Measurements from ENCODE around the gene LRP5.

The LRP5 gene

GRCh38 chr11:68271781-68272608 lies 40.4 kb upstream of the LRP5 start, which contains the start of gene C11orf24:
Gene C11orf24, minus strand, starts transcription at chr11:68271973. Its CDS starts 8,206 bp downstream, at chr11:68263767.
- peak; percentile 96 for DNase-seq
- Histone ChIP-seq H2AK5ac (ENCODE audit: low read length) (no peak within 1 kb of the TSS), H3K79me2 (ENCODE audit: control insufficient read depth, insufficient read depth, low read length) (peaks cover 7% of the 10 kb centered on the region)

GRCh38 chr11:68273026-68273738 lies 39.2 kb upstream of the LRP5 start:
- Histone ChIP-seq H4K5ac (ENCODE audit: low read length) (no peak overlapping the region), H2BK5ac (ENCODE audit: low read length) (no peak overlapping the region), H3K56ac (ENCODE audit: low read length) (peak overlapping the region; percentile 51), H4K8ac (ENCODE audit: low read depth, low read length) (no peak overlapping the region), H2BK120ac (ENCODE audit: low read depth, low read length) (no peak overlapping the region), H3K23ac (ENCODE audit: low read length) (no peak overlapping the region), H3K18ac (ENCODE audit: low read length) (no peak overlapping the region), H3K4me3 (ENCODE audit: low read length) (no peak overlapping the region), H3K79me1 (ENCODE audit: low read length) (peaks cover 11% of the 10 kb centered on the region), H2BK15ac (replicated peaks; ENCODE audit: low read depth) (no peak overlapping the region), H3K36me3 (ENCODE audit: control insufficient read depth, insufficient read depth, low read length) (no peaks in the 10 kb centered on the region), H3K4ac (ENCODE audit: low read depth, low read length) (no peak overlapping the region), H3K27me3 (ENCODE audit: insufficient read depth, low read length, poor library complexity) (no peaks in the 10 kb centered on the region), H2AK5ac (ENCODE audit: low read length) (no peak overlapping the region), H3K27ac (ENCODE audit: low read depth, low read length) (no peak overlapping the region), H3K79me2 (ENCODE audit: control insufficient read depth, insufficient read depth, low read length) (peaks cover 7% of the 10 kb centered on the region), H3K4me1 (ENCODE audit: control insufficient read depth, low read depth, low read length) (peaks cover 3% of the 10 kb centered on the region), H3K4me2 (ENCODE audit: low read length) (no peak overlapping the region), H3K9ac (ENCODE audit: low read length) (peak overlapping the region; percentile 17)
- WGBS (ENCODE audit: extremely low coverage, insufficient coverage, low lambda C conversion rate) = no CpG with 5 or more reads among the region's 21 CpGs
- no peak for DNase-seq

More at GRCh38 chr11:68271781-68272608, 40.4 kb upstream of the LRP5 start, which contains the start of gene C11orf24:
- H3K18ac ChIP-seq (ENCODE audit: low read length) = peak within 1 kb of the TSS; percentile 88
- peaks cover 11% of the 10 kb centered on the region for H3K79me1 ChIP-seq (ENCODE audit: low read length)
- peak within 1 kb of the TSS; percentile 76 for H3K27ac ChIP-seq (ENCODE audit: low read depth, low read length)
- WGBS (ENCODE audit: extremely low coverage, insufficient coverage, low lambda C conversion rate) = no CpG with 5 or more reads among the region's 71 CpGs
- H4K5ac ChIP-seq (ENCODE audit: low read length) = no peak within 1 kb of the TSS
- peaks cover 3% of the 10 kb centered on the region for H3K4me1 ChIP-seq (ENCODE audit: control insufficient read depth, low read depth, low read length)
- H3K9ac ChIP-seq (ENCODE audit: low read length) = peak within 1 kb of the TSS; percentile 98
- H2BK120ac ChIP-seq (ENCODE audit: low read depth, low read length) = no peak within 1 kb of the TSS
- peak within 1 kb of the TSS; percentile 98 for H3K56ac ChIP-seq (ENCODE audit: low read length)
- H2BK5ac ChIP-seq (ENCODE audit: low read length) = peak within 1 kb of the TSS; percentile 89
- peaks cover 4% of the 10 kb centered on the region for H3K36me3 ChIP-seq (ENCODE audit: control insufficient read depth, insufficient read depth, low read length)
- peak within 1 kb of the TSS; percentile 83 for H3K4me3 ChIP-seq (ENCODE audit: low read length)
- peak within 1 kb of the TSS; percentile 78 for H4K8ac ChIP-seq (ENCODE audit: low read depth, low read length)
- no peak within 1 kb of the TSS for H2BK15ac ChIP-seq (replicated peaks; ENCODE audit: low read depth)
- H3K27me3 ChIP-seq (ENCODE audit: insufficient read depth, low read length, poor library complexity) = no peaks in the 10 kb centered on the region
- H3K23ac ChIP-seq (ENCODE audit: low read length) = no peak within 1 kb of the TSS
- peak within 1 kb of the TSS; percentile 63 for H3K4me2 ChIP-seq (ENCODE audit: low read length)
- peak within 1 kb of the TSS; percentile 7 for H3K4ac ChIP-seq (ENCODE audit: low read depth, low read length)

GRCh38 chr11:68274306-68274705 lies 38.1 kb upstream of the LRP5 start:
- H4K8ac ChIP-seq (ENCODE audit: low read depth, low read length) = no peak overlapping the region
- H2BK15ac ChIP-seq (replicated peaks; ENCODE audit: low read depth) = no peak overlapping the region
- peaks cover 11% of the 10 kb centered on the region for H3K79me1 ChIP-seq (ENCODE audit: low read length)
- peaks cover 7% of the 10 kb centered on the region for H3K79me2 ChIP-seq (ENCODE audit: control insufficient read depth, insufficient read depth, low read length)
- H3K4me3 ChIP-seq (ENCODE audit: low read length) = no peak overlapping the region
- peaks cover 3% of the 10 kb centered on the region for H3K4me1 ChIP-seq (ENCODE audit: control insufficient read depth, low read depth, low read length)
- H3K56ac ChIP-seq (ENCODE audit: low read length) = no peak overlapping the region
- no peak overlapping the region for H3K23ac ChIP-seq (ENCODE audit: low read length)
- no peak overlapping the region for H2AK5ac ChIP-seq (ENCODE audit: low read length)
- H3K27me3 ChIP-seq (ENCODE audit: insufficient read depth, low read length, poor library complexity) = no peaks in the 10 kb centered on the region
- H3K9ac ChIP-seq (ENCODE audit: low read length) = no peak overlapping the region
- no peak overlapping the region for H3K4me2 ChIP-seq (ENCODE audit: low read length)
- no peak overlapping the region for H2BK5ac ChIP-seq (ENCODE audit: low read length)
- H2BK120ac ChIP-seq (ENCODE audit: low read depth, low read length) = no peak overlapping the region
- H3K4ac ChIP-seq (ENCODE audit: low read depth, low read length) = no peak overlapping the region
- no peak overlapping the region for H3K27ac ChIP-seq (ENCODE audit: low read depth, low read length)
- DNase-seq = no peak
- H3K18ac ChIP-seq (ENCODE audit: low read length) = no peak overlapping the region
- no peaks in the 10 kb centered on the region for H3K36me3 ChIP-seq (ENCODE audit: control insufficient read depth, insufficient read depth, low read length)
- H4K5ac ChIP-seq (ENCODE audit: low read length) = no peak overlapping the region
- WGBS (ENCODE audit: extremely low coverage, insufficient coverage, low lambda C conversion rate) = no CpG with 5 or more reads among the region's 1 CpG

- Histone ChIP-seq H4K8ac (ENCODE audit: low read depth, low read length) (no peak overlapping the region), H3K9ac (ENCODE audit: low read length) (no peak overlapping the region), H2BK120ac (ENCODE audit: low read depth, low read length) (no peak overlapping the region), H2AK5ac (ENCODE audit: low read length) (no peak overlapping the region), H2BK15ac (replicated peaks; ENCODE audit: low read depth) (no peak overlapping the region), H3K27me3 (ENCODE audit: insufficient read depth, low read length, poor library complexity) (no peaks in the 10 kb centered on the region), H2BK5ac (ENCODE audit: low read length) (no peak overlapping the region), H4K5ac (ENCODE audit: low read length) (no peak overlapping the region), H3K79me1 (ENCODE audit: low read length) (peaks cover 1% of the 10 kb centered on the region), H3K18ac (ENCODE audit: low read length) (no peak overlapping the region), H3K4me2 (ENCODE audit: low read length) (no peak overlapping the region), H3K4me3 (ENCODE audit: low read length) (no peak overlapping the region), H3K4me1 (ENCODE audit: control insufficient read depth, low read depth, low read length) (no peaks in the 10 kb centered on the region), H3K27ac (ENCODE audit: low read depth, low read length) (no peak overlapping the region), H3K4ac (ENCODE audit: low read depth, low read length) (no peak overlapping the region), H3K23ac (ENCODE audit: low read length) (no peak overlapping the region), H3K79me2 (ENCODE audit: control insufficient read depth, insufficient read depth, low read length) (no peaks in the 10 kb centered on the region), H3K36me3 (ENCODE audit: control insufficient read depth, insufficient read depth, low read length) (no peaks in the 10 kb centered on the region), H3K56ac (ENCODE audit: low read length) (no peak overlapping the region)
- WGBS (ENCODE audit: extremely low coverage, insufficient coverage, low lambda C conversion rate) = no CpG with 5 or more reads among the region's 14 CpGs
- DNase-seq = no peak
Measured at GRCh38 chr11:68275721-68276507, 36.5 kb upstream of the LRP5 start.

- Histone ChIP-seq H3K9ac (ENCODE audit: low read length) (no peak overlapping the region), H4K8ac (ENCODE audit: low read depth, low read length) (no peak overlapping the region), H2BK15ac (replicated peaks; ENCODE audit: low read depth) (no peak overlapping the region), H3K36me3 (ENCODE audit: control insufficient read depth, insufficient read depth, low read length) (no peaks in the 10 kb centered on the region), H3K27ac (ENCODE audit: low read depth, low read length) (no peak overlapping the region), H4K5ac (ENCODE audit: low read length) (no peak overlapping the region), H2AK5ac (ENCODE audit: low read length) (no peak overlapping the region), H3K4ac (ENCODE audit: low read depth, low read length) (no peak overlapping the region), H2BK120ac (ENCODE audit: low read depth, low read length) (no peak overlapping the region), H3K79me2 (ENCODE audit: control insufficient read depth, insufficient read depth, low read length) (no peaks in the 10 kb centered on the region), H3K56ac (ENCODE audit: low read length) (no peak overlapping the region), H3K4me3 (ENCODE audit: low read length) (no peak overlapping the region), H3K18ac (ENCODE audit: low read length) (no peak overlapping the region), H3K4me2 (ENCODE audit: low read length) (no peak overlapping the region), H3K23ac (ENCODE audit: low read length) (no peak overlapping the region), H2BK5ac (ENCODE audit: low read length) (no peak overlapping the region), H3K27me3 (ENCODE audit: insufficient read depth, low read length, poor library complexity) (no peaks in the 10 kb centered on the region), H3K4me1 (ENCODE audit: control insufficient read depth, low read depth, low read length) (no peaks in the 10 kb centered on the region), H3K79me1 (ENCODE audit: low read length) (peaks cover 1% of the 10 kb centered on the region)
- DNase-seq = no peak
- WGBS (ENCODE audit: extremely low coverage, insufficient coverage, low lambda C conversion rate) = no CpG with 5 or more reads among the region's 6 CpGs
Measured at GRCh38 chr11:68276861-68277260, 35.5 kb upstream of the LRP5 start.
